ENCODE results near the gene CAP2. TPM values are rescaled to one million over a fixed set of nuclear protein-coding genes. Genes with fewer than 3 reads are reported as not detected.

Gene CAP2
- total and polyA plus RNA-seq, 2 experiments from 2014 or later, result 6.7 to 9.1 TPM

GRCh38 chr6:17388365-17388764, 5.0 kb upstream of the CAP2 start:
- H3K4me1 Mint-ChIP-seq, result peaks cover 10% of the 10 kb centered on the region; the same call in 1 of the 3 replicates
- H3K4me3 ChIP-seq, result no peak overlapping the region
- no peaks in the 10 kb centered on the region for H3K36me3 Mint-ChIP-seq (ENCODE audit: low read depth)
- no peak overlapping the region for H3K27ac ChIP-seq (ENCODE audit: low read depth)
- H3K79me2 ChIP-seq (replicated peaks; ENCODE audit: insufficient read depth), result no peaks in the 10 kb centered on the region
- no peak overlapping the region for H3K4me2 ChIP-seq
- H3K4me3 Mint-ChIP-seq, result no peak overlapping the region
- ATAC-seq (no peak), DNase-seq (ENCODE audit: low spot score) (no peak)
- H3K9me2 ChIP-seq (ENCODE audit: insufficient read depth), result peaks cover 4% of the 10 kb centered on the region; the same call in 1 of the 2 replicates
- no peaks in the 10 kb centered on the region for H3K9me3 Mint-ChIP-seq
- TF ChIP-seq CREB1 (CRISPR knock-in tag; IDR thresholded peaks at IDR 0.05; ENCODE audit: low read depth) (no peak), EZH2 (IDR thresholded peaks at IDR 0.05; ENCODE audit: low read depth, unreplicated experiment) (no peak), REST (IDR thresholded peaks at IDR 0.05; ENCODE audit: unreplicated experiment) (no peak), POLR2AphosphoS5 (IDR thresholded peaks at IDR 0.05; ENCODE audit: low read depth) (no peak), ZNF114 (CRISPR knock-in tag; IDR thresholded peaks at IDR 0.05) (no peak), EZH2phosphoT487 (IDR thresholded peaks at IDR 0.05; ENCODE audit: unreplicated experiment) (no peak), STAT1 (IDR thresholded peaks at IDR 0.05; ENCODE audit: unreplicated experiment) (no peak)
- TF ChIP-seq, protein P1, sequence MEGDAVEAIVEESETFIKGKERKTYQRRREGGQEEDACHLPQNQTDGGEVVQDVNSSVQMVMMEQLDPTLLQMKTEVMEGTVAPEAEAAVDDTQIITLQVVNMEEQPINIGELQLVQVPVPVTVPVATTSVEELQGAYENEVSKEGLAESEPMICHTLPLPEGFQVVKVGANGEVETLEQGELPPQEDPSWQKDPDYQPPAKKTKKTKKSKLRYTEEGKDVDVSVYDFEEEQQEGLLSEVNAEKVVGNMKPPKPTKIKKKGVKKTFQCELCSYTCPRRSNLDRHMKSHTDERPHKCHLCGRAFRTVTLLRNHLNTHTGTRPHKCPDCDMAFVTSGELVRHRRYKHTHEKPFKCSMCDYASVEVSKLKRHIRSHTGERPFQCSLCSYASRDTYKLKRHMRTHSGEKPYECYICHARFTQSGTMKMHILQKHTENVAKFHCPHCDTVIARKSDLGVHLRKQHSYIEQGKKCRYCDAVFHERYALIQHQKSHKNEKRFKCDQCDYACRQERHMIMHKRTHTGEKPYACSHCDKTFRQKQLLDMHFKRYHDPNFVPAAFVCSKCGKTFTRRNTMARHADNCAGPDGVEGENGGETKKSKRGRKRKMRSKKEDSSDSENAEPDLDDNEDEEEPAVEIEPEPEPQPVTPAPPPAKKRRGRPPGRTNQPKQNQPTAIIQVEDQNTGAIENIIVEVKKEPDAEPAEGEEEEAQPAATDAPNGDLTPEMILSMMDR (conservative IDR thresholded peaks at IDR 0.05; ENCODE audit: low read depth in 2 of 2), result no peak
- TF ChIP-seq, protein P2, sequence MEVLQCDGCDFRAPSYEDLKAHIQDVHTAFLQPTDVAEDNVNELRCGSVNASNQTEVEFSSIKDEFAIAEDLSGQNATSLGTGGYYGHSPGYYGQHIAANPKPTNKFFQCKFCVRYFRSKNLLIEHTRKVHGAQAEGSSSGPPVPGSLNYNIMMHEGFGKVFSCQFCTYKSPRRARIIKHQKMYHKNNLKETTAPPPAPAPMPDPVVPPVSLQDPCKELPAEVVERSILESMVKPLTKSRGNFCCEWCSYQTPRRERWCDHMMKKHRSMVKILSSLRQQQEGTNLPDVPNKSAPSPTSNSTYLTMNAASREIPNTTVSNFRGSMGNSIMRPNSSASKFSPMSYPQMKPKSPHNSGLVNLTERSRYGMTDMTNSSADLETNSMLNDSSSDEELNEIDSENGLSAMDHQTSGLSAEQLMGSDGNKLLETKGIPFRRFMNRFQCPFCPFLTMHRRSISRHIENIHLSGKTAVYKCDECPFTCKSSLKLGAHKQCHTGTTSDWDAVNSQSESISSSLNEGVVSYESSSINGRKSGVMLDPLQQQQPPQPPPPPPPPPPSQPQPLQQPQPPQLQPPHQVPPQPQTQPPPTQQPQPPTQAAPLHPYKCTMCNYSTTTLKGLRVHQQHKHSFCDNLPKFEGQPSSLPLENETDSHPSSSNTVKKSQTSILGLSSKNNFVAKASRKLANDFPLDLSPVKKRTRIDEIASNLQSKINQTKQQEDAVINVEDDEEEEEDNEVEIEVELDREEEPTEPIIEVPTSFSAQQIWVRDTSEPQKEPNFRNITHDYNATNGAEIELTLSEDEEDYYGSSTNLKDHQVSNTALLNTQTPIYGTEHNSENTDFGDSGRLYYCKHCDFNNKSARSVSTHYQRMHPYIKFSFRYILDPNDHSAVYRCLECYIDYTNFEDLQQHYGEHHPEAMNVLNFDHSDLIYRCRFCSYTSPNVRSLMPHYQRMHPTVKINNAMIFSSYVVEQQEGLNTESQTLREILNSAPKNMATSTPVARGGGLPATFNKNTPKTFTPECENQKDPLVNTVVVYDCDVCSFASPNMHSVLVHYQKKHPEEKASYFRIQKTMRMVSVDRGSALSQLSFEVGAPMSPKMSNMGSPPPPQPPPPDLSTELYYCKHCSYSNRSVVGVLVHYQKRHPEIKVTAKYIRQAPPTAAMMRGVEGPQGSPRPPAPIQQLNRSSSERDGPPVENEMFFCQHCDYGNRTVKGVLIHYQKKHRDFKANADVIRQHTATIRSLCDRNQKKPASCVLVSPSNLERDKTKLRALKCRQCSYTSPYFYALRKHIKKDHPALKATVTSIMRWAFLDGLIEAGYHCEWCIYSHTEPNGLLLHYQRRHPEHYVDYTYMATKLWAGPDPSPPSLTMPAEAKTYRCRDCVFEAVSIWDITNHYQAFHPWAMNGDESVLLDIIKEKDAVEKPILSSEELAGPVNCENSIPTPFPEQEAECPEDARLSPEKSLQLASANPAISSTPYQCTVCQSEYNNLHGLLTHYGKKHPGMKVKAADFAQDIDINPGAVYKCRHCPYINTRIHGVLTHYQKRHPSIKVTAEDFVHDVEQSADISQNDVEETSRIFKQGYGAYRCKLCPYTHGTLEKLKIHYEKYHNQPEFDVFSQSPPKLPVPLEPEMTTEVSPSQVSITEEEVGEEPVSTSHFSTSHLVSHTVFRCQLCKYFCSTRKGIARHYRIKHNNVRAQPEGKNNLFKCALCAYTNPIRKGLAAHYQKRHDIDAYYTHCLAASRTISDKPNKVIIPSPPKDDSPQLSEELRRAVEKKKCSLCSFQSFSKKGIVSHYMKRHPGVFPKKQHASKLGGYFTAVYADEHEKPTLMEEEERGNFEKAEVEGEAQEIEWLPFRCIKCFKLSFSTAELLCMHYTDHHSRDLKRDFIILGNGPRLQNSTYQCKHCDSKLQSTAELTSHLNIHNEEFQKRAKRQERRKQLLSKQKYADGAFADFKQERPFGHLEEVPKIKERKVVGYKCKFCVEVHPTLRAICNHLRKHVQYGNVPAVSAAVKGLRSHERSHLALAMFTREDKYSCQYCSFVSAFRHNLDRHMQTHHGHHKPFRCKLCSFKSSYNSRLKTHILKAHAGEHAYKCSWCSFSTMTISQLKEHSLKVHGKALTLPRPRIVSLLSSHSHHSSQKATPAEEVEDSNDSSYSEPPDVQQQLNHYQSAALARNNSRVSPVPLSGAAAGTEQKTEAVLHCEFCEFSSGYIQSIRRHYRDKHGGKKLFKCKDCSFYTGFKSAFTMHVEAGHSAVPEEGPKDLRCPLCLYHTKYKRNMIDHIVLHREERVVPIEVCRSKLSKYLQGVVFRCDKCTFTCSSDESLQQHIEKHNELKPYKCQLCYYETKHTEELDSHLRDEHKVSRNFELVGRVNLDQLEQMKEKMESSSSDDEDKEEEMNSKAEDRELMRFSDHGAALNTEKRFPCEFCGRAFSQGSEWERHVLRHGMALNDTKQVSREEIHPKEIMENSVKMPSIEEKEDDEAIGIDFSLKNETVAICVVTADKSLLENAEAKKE (CRISPR knock-in tag; IDR thresholded peaks at IDR 0.05), result no peak
- H3K36me3 ChIP-seq (ENCODE audit: insufficient read depth), result no peaks in the 10 kb centered on the region
- H3K27me3 Mint-ChIP-seq (ENCODE audit: insufficient read depth, low read depth, poor library complexity), result peaks cover 6% of the 10 kb centered on the region
- no peaks in the 10 kb centered on the region for H3K27me3 ChIP-seq (ENCODE audit: insufficient read depth)
- H3F3A ChIP-seq (replicated peaks; ENCODE audit: low read depth), result no peaks in the 10 kb centered on the region
- peaks cover 4% of the 10 kb centered on the region; the same call in 1 of the 2 replicates for H3K4me1 ChIP-seq (ENCODE audit: insufficient read depth)
- H3K27ac Mint-ChIP-seq, result no peak overlapping the region
- no peaks in the 10 kb centered on the region for H4K20me1 ChIP-seq (replicated peaks; ENCODE audit: insufficient read depth)
- H2AFZ ChIP-seq, result no peak overlapping the region

Data from GM23338 (cell line).